ENCODE results near the gene ST3GAL6.

Gene ST3GAL6

GRCh38 chr3:98777286-98777685 is 14.1 kb downstream of the ST3GAL6 start:
- H3K36me3 ChIP-seq (ENCODE audit: control insufficient read depth in 2 of 2, insufficient read depth in 1 of 2, low read length in 2 of 2), result peaks cover 0 to 39% of the 10 kb centered on the region in 2 experiments; a peak in 1 of 3 replicates
- H3K9me3 ChIP-seq (ENCODE audit: control insufficient read depth, insufficient read depth, low read depth, low read length), result no peaks in the 10 kb centered on the region
- POLR2A ChIA-PET, result no interaction called here
- no peak overlapping the region for H3K27ac ChIP-seq (ENCODE audit: extremely low read depth, low read depth, low read length)
- no peaks in the 10 kb centered on the region for H3K4me1 ChIP-seq (ENCODE audit: control insufficient read depth, insufficient read depth, low read length)
- TF ChIP-seq ZBTB20 (tag by site-specific recombination; IDR thresholded peaks at IDR 0.05) (no peak), ZFP69B (tag by site-specific recombination; IDR thresholded peaks at IDR 0.05) (no peak), ZNF311 (tag by site-specific recombination; IDR thresholded peaks at IDR 0.05; ENCODE audit: borderline replicate concordance) (no peak), PRDM6 (tag by site-specific recombination; IDR thresholded peaks at IDR 0.05) (no peak), ZNF274 (IDR thresholded peaks at IDR 0.05; ENCODE audit: low read length) (no peak), ZNF274 (tag by site-specific recombination; IDR thresholded peaks at IDR 0.05; ENCODE audit: borderline replicate concordance) (no peak), ZNF658 (tag by site-specific recombination; IDR thresholded peaks at IDR 0.05) (no peak), INSM2 (tag by site-specific recombination; IDR thresholded peaks at IDR 0.05) (no peak), ZNF140 (tag by site-specific recombination; IDR thresholded peaks at IDR 0.05) (no peak), ZNF76 (tag by site-specific recombination; IDR thresholded peaks at IDR 0.05; ENCODE audit: borderline replicate concordance, low read depth) (no peak), ZNF530 (tag by site-specific recombination; IDR thresholded peaks at IDR 0.05; ENCODE audit: low read depth) (no peak)
- no peak overlapping the region for H3K4me3 ChIP-seq (ENCODE audit: low read depth, low read length)
- CTCF ChIA-PET, result interaction anchor here (1.4 kb wide), 1 partner anchor 9 kb away, joined by 5 read pairs; no protein-coding TSS in a partner anchor

GRCh38 chr3:98777801-98778220 is 14.7 kb downstream of the ST3GAL6 start:
- H3K4me1 ChIP-seq (ENCODE audit: control insufficient read depth, insufficient read depth, low read length), result no peaks in the 10 kb centered on the region
- TF ChIP-seq ZIC2 (tag by site-specific recombination; IDR thresholded peaks at IDR 0.05) (no peak), ZNF704 (tag by site-specific recombination; IDR thresholded peaks at IDR 0.05) (no peak), ZNF248 (tag by site-specific recombination; IDR thresholded peaks at IDR 0.05) (no peak), KLF10 (tag by site-specific recombination; IDR thresholded peaks at IDR 0.05) (no peak), ZBTB11 (tag by site-specific recombination; conservative IDR thresholded peaks at IDR 0.05; ENCODE audit: low read depth) (no peak), ZNF664 (tag by site-specific recombination; IDR thresholded peaks at IDR 0.05) (no peak), YY1 (tag by site-specific recombination; IDR thresholded peaks at IDR 0.05) (no peak), ZNF768 (tag by site-specific recombination; IDR thresholded peaks at IDR 0.05) (no peak), ZNF19 (tag by site-specific recombination; IDR thresholded peaks at IDR 0.05; ENCODE audit: low read depth) (no peak)
- peaks cover 0 to 39% of the 10 kb centered on the region in 2 experiments; a peak in 1 of 3 replicates for H3K36me3 ChIP-seq (ENCODE audit: control insufficient read depth in 2 of 2, insufficient read depth in 1 of 2, low read length in 2 of 2)
- no peaks in the 10 kb centered on the region for H3K9me3 ChIP-seq (ENCODE audit: control insufficient read depth, insufficient read depth, low read depth, low read length)
- no peak overlapping the region for H3K27ac ChIP-seq (ENCODE audit: extremely low read depth, low read depth, low read length)
- CTCF ChIA-PET, result interaction anchor here (0.7 to 1.4 kb wide), 2 partner anchors 9 to 182 kb away, joined by 3 to 5 read pairs; no protein-coding TSS in a partner anchor
- POLR2A ChIA-PET, result no interaction called here
- H3K4me3 ChIP-seq (ENCODE audit: low read depth, low read length), result no peak overlapping the region

Data from HEK293 (cell line).